OCI-LY7 (cell line): ENCODE results near the gene GPC2. TPM values are rescaled to one million over a fixed set of nuclear protein-coding genes. Genes with fewer than 3 reads are reported as not detected.
A peak's percentile ranks its signal among the peaks of the same experiment; 100 is the strongest.

Source experiments
- BruUV-seq: library from RNA; stranded (reverse); fragments of 400-500 nt; replicated peaks from 2 replicates; lab custom pipeline; 2021; lab: Mats Ljungman, UMichigan
- CTCF ChIA-PET: fragments of 300-600 bp; sonication (Branson Sonifier 250); formaldehyde crosslinking; loops from one replicate; lab custom pipeline; 2022; ENCODE audit warnings: antibody characterized with exemption; ENCODE audit not compliant: unreplicated experiment; lab: Charles Lee
- POLR2A ChIA-PET: fragments of 300-600 bp; sonication (Branson Sonifier 250); formaldehyde crosslinking; loops from one replicate; lab custom pipeline; 2022; ENCODE audit warnings: antibody characterized with exemption; lab: Charles Lee
- DNase-seq: peaks from one replicate; pipeline ENCODE4 v3.0.0-alpha.2; 2015; ENCODE audit warnings: low spot score
- H2AFZ ChIP-seq: fragments of 200-600 bp; sonication (generic), shearing (Covaris generic); 2 replicates; pipeline ENCODE4 v1.6.1; 2014; ENCODE audit warnings: mild to moderate bottlenecking, antibody characterized with exemption, low read length, moderate library complexity
- H3K27ac ChIP-seq: fragments of 200-600 bp; sonication (generic); 2 replicates; pipeline ENCODE4 v1.5.1; 2014; ENCODE audit warnings: mixed run types, low read depth, mild to moderate bottlenecking, moderate library complexity, low read length, inconsistent platforms; ENCODE audit not compliant: poor library complexity, severe bottlenecking
- H3K36me3 ChIP-seq: fragments of 200-600 bp; sonication (generic); 2 replicates; pipeline ENCODE4 v1.6.1; 2014; ENCODE audit warnings: mild to moderate bottlenecking, antibody characterized with exemption, low read length, moderate library complexity, mixed read lengths; ENCODE audit not compliant: insufficient read depth
- H3K4me1 ChIP-seq: fragments of 200-600 bp; sonication (generic); 2 replicates; pipeline ENCODE4 v1.5.1; 2014; ENCODE audit warnings: mild to moderate bottlenecking, low read length; ENCODE audit not compliant: insufficient read depth, poor library complexity, severe bottlenecking
- H3K4me2 ChIP-seq: fragments of 200-600 bp; sonication (generic); 2 replicates; pipeline ENCODE4 v1.6.1; 2014; ENCODE audit warnings: mild to moderate bottlenecking, low read length
- H3K4me3 ChIP-seq: fragments of 200-600 bp; sonication (generic); 2 replicates; pipeline ENCODE4 v1.5.1; 2014; ENCODE audit warnings: mild to moderate bottlenecking, low read depth, low read length; ENCODE audit not compliant: poor library complexity, severe bottlenecking
- H3K79me2 ChIP-seq: fragments of 200-600 bp; sonication (generic); 2 replicates; pipeline ENCODE4 v1.6.1; 2016; ENCODE audit warnings: low read depth, mild to moderate bottlenecking, low read length, moderate library complexity, mixed read lengths; ENCODE audit not compliant: insufficient read depth
- H3K9me2 ChIP-seq: fragments of 200-600 bp; sonication (generic); 2 replicates; pipeline ENCODE4 v1.6.1; 2016; ENCODE audit warnings: mild to moderate bottlenecking, low read length, mixed read lengths; ENCODE audit not compliant: insufficient read depth
- H3K9me3 ChIP-seq: fragments of 200-600 bp; sonication (generic); 2 replicates; pipeline ENCODE4 v1.6.1; 2014; ENCODE audit warnings: mild to moderate bottlenecking, mixed run types, low read length, mixed read lengths
- H4K20me1 ChIP-seq: fragments of 200-600 bp; sonication (generic); 2 replicates; pipeline ENCODE4 v1.6.1; 2014; ENCODE audit warnings: mild to moderate bottlenecking, antibody characterized with exemption, low read length, moderate library complexity, mixed read lengths; ENCODE audit not compliant: insufficient read depth
- CTCF ChIP-seq: fragments of 200-600 bp; sonication (generic); conservative IDR thresholded peaks from 2 replicates; pipeline ENCODE4 v1.5.1; 2014; ENCODE audit warnings: mild to moderate bottlenecking, antibody characterized with exemption, low read length, moderate library complexity, mixed read lengths
- EZH2phosphoT487 ChIP-seq: fragments of 200-600 bp; sonication (generic); IDR thresholded peaks from 2 replicates; pipeline ENCODE4 v1.6.1; 2018; ENCODE audit warnings: low read depth, borderline replicate concordance, mild to moderate bottlenecking, mixed run types, antibody characterized with exemption, low read length, moderate library complexity, mixed read lengths
- intact Hi-C: fragments of 100-400 bp; cut with micrococcal nuclease; formaldehyde crosslinking; loops from one replicate; pipeline ENCODE4 v1.10.0; 2022; ENCODE audit not compliant: unreplicated experiment
- total RNA-seq, 2 experiments: library from RNA; depleted of rRNA in 1 of 2; stranded (reverse); fragments of >200 nt in 1 of 2; shearing (Covaris generic) in 1 of 2; gene quantifications; 2 replicates each; pipeline ENCODE4 v1.2.3, GENCODE V29; 2014 to 2022

GPC2 gene
- total RNA-seq, 2 experiments from 2014 or later: 20.2 to 23.2 TPM

GRCh38 chr7:100153708-100154535 lies 23.3 kb downstream of the GPC2 start:
- POLR2A ChIA-PET: interaction anchor here (0.5 kb wide), 1 partner anchor 52 kb away, joined by 3 read pairs; no protein-coding TSS in a partner anchor
- no peaks in the 10 kb centered on the region for H3K9me2 ChIP-seq
- H3K36me3 ChIP-seq: peaks cover 63% of the 10 kb centered on the region
- peaks cover 10% of the 10 kb centered on the region; the same call in 1 of the 2 replicates for H4K20me1 ChIP-seq
- no peaks in the 10 kb centered on the region for H3K9me3 ChIP-seq
- peak overlapping the region; percentile 22 for H3K27ac ChIP-seq
- no peak overlapping the region for H3K4me3 ChIP-seq
- CTCF ChIA-PET: no interaction called here
- intact Hi-C loops: no loop called here
- H3K4me2 ChIP-seq: no peak overlapping the region
- no peak overlapping the region for H2AFZ ChIP-seq
- DNase-seq: no peak
- TF ChIP-seq EZH2phosphoT487 (no peak), CTCF (no peak)
- H3K4me1 ChIP-seq: peaks cover 58% of the 10 kb centered on the region
- no TSS peak for BruUV-seq
- peaks cover 48% of the 10 kb centered on the region for H3K79me2 ChIP-seq

GRCh38 chr7:100152937-100153666 lies 24.1 kb downstream of the GPC2 start:
- no peak for TF ChIP-seq EZH2phosphoT487
- no peak; the same call in 1 of the 2 replicates for TF ChIP-seq CTCF
- peak overlapping the region; percentile 61 for H3K27ac ChIP-seq
- no peak overlapping the region for H2AFZ ChIP-seq
- POLR2A ChIA-PET: no interaction called here
- TSS peak; percentile 50 for BruUV-seq
- intact Hi-C loops: no loop called here
- H3K4me2 ChIP-seq: peak overlapping the region; percentile 69
- H3K9me2 ChIP-seq: no peaks in the 10 kb centered on the region
- no peak for DNase-seq
- H4K20me1 ChIP-seq: peaks cover 10% of the 10 kb centered on the region; the same call in 1 of the 2 replicates
- no peaks in the 10 kb centered on the region for H3K9me3 ChIP-seq
- H3K36me3 ChIP-seq: peaks cover 63% of the 10 kb centered on the region
- peaks cover 59% of the 10 kb centered on the region for H3K4me1 ChIP-seq
- no peak overlapping the region for H3K4me3 ChIP-seq
- peaks cover 48% of the 10 kb centered on the region for H3K79me2 ChIP-seq
- CTCF ChIA-PET: no interaction called here
